ENCODE measurements around the gene NAP1L4. TPM values are rescaled to one million over a fixed set of nuclear protein-coding genes. Genes with fewer than 3 reads are reported as not detected.
"Not testable (repeated sequence)": the region's sequence is repeated elsewhere in the genome, so short reads cannot be mapped to it uniquely, and the experiment has no call there.

The NAP1L4 gene
- total RNA-seq, 2 experiments from 2014 or later = 222 to 226 TPM

GRCh38 chr11:2944530-2944929, 47.6 kb downstream of the NAP1L4 start:
- no peaks in the 10 kb centered on the region for H3K27me3 Mint-ChIP-seq
- H3K27ac Mint-ChIP-seq = no peak overlapping the region
- H3K36me3 Mint-ChIP-seq = peaks cover 28% of the 10 kb centered on the region
- DNase-seq = no peak
- peaks cover 47% of the 10 kb centered on the region for H3K4me1 Mint-ChIP-seq
- peaks cover 3% of the 10 kb centered on the region for H3K9me3 Mint-ChIP-seq
- H3K4me3 Mint-ChIP-seq = no peak overlapping the region

- peaks cover 30% of the 10 kb centered on the region for H3K36me3 Mint-ChIP-seq
- H3K4me3 Mint-ChIP-seq = no peak overlapping the region
- no peak for DNase-seq
- H3K9me3 Mint-ChIP-seq = peaks cover 9% of the 10 kb centered on the region
- peak overlapping the region; percentile 72 for H3K27ac Mint-ChIP-seq
- peaks cover 41% of the 10 kb centered on the region for H3K4me1 Mint-ChIP-seq
- H3K27me3 Mint-ChIP-seq = no peaks in the 10 kb centered on the region
These were observed 48.4 kb downstream of the NAP1L4 start for GRCh38 chr11:2943711-2944118.

GRCh38 chr11:2942872-2943710, 49.0 kb downstream of the NAP1L4 start:
- Mint-ChIP-seq H3K4me3 (no peak overlapping the region), H3K4me1 (peaks cover 41% of the 10 kb centered on the region), H3K36me3 (peaks cover 36% of the 10 kb centered on the region), H3K27me3 (no peaks in the 10 kb centered on the region), H3K27ac (peak overlapping the region; percentile 72), H3K9me3 (peaks cover 14% of the 10 kb centered on the region)
- no peak for DNase-seq

DNA sequence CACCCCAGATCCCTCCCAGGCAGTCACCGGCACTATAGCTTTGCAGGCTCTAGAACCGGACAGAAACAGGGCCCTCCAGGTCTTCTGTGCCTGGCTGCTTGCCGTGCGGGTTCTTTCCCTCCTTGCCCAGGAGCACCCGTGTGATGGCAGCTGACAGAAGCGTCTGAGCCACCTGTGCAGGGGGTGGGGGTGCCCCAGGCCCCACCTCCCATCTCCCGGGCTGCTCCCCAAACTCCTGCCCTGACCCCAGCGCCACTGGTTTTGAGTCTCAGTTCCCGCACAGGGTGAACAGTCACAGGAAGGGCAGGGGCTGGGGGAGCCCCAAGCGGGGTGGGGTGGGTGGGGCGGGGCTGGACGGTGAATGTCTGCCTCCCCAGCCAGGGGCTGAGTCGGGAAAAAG, 49.7 kb downstream of the NAP1L4 start:
- H3K27ac Mint-ChIP-seq = no peak overlapping the region
- no peak for DNase-seq
- H3K27me3 Mint-ChIP-seq = no peaks in the 10 kb centered on the region
- no peak overlapping the region for H3K4me3 Mint-ChIP-seq
- peaks cover 19% of the 10 kb centered on the region for H3K9me3 Mint-ChIP-seq
- H3K36me3 Mint-ChIP-seq = peaks cover 39% of the 10 kb centered on the region
- H3K4me1 Mint-ChIP-seq = peaks cover 36% of the 10 kb centered on the region

GRCh38 chr11:2940921-2941821, 51.0 kb downstream of the NAP1L4 start:
- no peak for DNase-seq
- Mint-ChIP-seq H3K27me3 (no peaks in the 10 kb centered on the region), H3K4me3 (no peak overlapping the region), H3K36me3 (peaks cover 37% of the 10 kb centered on the region), H3K27ac (no peak overlapping the region), H3K4me1 (peaks cover 23% of the 10 kb centered on the region), H3K9me3 (peaks cover 22% of the 10 kb centered on the region)

GRCh38 chr11:2940147-2940920, 51.8 kb downstream of the NAP1L4 start:
- peak; percentile 48 for DNase-seq
- Mint-ChIP-seq H3K27me3 (no peaks in the 10 kb centered on the region), H3K9me3 (peaks cover 22% of the 10 kb centered on the region), H3K27ac (no peak overlapping the region), H3K4me3 (no peak overlapping the region), H3K4me1 (peaks cover 15% of the 10 kb centered on the region), H3K36me3 (peaks cover 32% of the 10 kb centered on the region)

- Mint-ChIP-seq H3K4me3 (peak overlapping the region; percentile 34), H3K36me3 (peaks cover 29% of the 10 kb centered on the region), H3K27ac (peak overlapping the region; percentile 56), H3K9me3 (peaks cover 22% of the 10 kb centered on the region)
- H3K4me1 Mint-ChIP-seq, DNase-seq, H3K27me3 Mint-ChIP-seq: not testable (repeated sequence)
These were observed 53.4 kb downstream of the NAP1L4 start for GRCh38 chr11:2938458-2939418.

GRCh38 chr11:2937641-2938457, 54.3 kb downstream of the NAP1L4 start:
- H3K36me3 Mint-ChIP-seq = peaks cover 29% of the 10 kb centered on the region
- not testable (repeated sequence) for H3K27me3 Mint-ChIP-seq, H3K4me1 Mint-ChIP-seq, H3K4me3 Mint-ChIP-seq, DNase-seq
- H3K9me3 Mint-ChIP-seq = peaks cover 22% of the 10 kb centered on the region
- H3K27ac Mint-ChIP-seq = peak overlapping the region; percentile 22

- DNase-seq = no peak
- Mint-ChIP-seq H3K27me3 (peaks cover 3% of the 10 kb centered on the region), H3K36me3 (peaks cover 27% of the 10 kb centered on the region), H3K9me3 (peaks cover 20% of the 10 kb centered on the region), H3K27ac (no peak overlapping the region), H3K4me3 (no peak overlapping the region), H3K4me1 (peaks cover 8% of the 10 kb centered on the region)
These were observed 57.4 kb downstream of the NAP1L4 start for GRCh38 chr11:2934611-2935239.

DNA sequence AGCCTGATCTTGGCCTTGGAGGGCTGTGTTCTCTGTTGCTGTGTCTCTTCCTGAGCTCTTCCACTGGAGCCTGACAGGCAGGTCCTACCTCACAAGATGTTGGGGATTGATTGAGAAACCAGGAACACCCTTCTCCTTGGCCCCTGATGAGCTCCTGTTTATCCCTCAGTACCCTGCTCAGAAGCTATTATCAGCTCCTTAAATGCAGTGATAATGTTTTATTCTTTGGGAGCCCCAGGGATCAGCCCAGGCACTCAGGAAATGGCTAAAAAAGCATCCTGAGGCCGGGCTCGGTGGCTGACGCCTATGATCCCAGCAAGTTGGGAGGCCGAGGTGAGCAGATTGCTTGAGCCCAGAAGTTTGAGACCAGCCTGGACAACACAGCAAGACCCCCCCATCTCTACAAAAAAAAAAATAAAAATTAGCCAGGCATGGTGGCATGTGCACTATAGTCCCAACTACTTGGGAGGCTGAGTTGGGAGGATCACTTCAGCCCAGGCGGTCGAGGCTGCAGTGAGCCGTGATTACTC, 58.0 kb downstream of the NAP1L4 start:
- Mint-ChIP-seq H3K9me3 (peaks cover 16% of the 10 kb centered on the region), H3K4me1 (peaks cover 8% of the 10 kb centered on the region), H3K27ac (no peak overlapping the region), H3K4me3 (no peak overlapping the region), H3K36me3 (peaks cover 21% of the 10 kb centered on the region), H3K27me3 (peaks cover 5% of the 10 kb centered on the region)
- no peak for DNase-seq

DNA sequence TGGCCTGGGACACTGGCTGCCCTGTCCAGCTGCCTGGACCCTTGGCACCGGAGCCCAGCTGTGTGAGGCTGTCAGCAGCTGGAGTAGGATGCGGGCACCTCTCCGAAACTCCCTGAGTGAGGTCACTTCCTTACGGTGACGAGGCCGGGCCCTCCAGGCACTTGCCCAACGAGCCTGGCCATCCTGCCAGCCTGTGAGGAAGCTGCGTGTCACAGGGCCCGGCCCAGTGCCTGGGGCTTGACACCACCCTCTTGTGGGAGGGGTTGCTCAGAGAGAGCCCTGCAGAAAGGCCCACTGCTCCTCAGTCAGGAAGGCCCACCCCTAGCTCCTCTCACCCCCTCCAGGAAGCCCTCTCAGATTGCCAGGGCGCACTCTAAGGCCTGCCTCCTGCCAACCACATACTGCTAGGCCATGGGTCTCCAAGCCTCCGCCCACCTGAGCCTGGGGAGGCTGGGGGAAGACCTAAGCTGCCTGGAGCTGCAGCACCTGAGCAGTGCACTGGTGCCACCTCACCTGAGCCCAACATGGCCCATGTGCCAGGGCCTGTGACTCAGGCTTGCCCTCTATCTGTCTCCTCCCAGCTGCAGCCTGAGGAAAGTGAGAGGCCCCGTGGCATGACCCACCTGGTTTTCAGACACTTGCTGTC, 58.6 kb downstream of the NAP1L4 start:
- peak; percentile 59 for DNase-seq
- H3K9me3 Mint-ChIP-seq = peaks cover 10% of the 10 kb centered on the region
- no peak overlapping the region for H3K27ac Mint-ChIP-seq
- peaks cover 15% of the 10 kb centered on the region for H3K36me3 Mint-ChIP-seq
- H3K27me3 Mint-ChIP-seq = peaks cover 8% of the 10 kb centered on the region
- no peak overlapping the region for H3K4me3 Mint-ChIP-seq
- peaks cover 10% of the 10 kb centered on the region for H3K4me1 Mint-ChIP-seq

GRCh38 chr11:2932850-2933251, 59.3 kb downstream of the NAP1L4 start:
- no peak overlapping the region for H3K4me3 Mint-ChIP-seq
- peaks cover 14% of the 10 kb centered on the region for H3K27me3 Mint-ChIP-seq
- no peak for DNase-seq
- H3K9me3 Mint-ChIP-seq = peaks cover 7% of the 10 kb centered on the region
- no peak overlapping the region for H3K27ac Mint-ChIP-seq
- H3K4me1 Mint-ChIP-seq = peaks cover 14% of the 10 kb centered on the region
- peaks cover 9% of the 10 kb centered on the region for H3K36me3 Mint-ChIP-seq
